ENCODE results near the gene HOXC4. TPM values are rescaled to one million over a fixed set of nuclear protein-coding genes. Genes with fewer than 3 reads are reported as not detected.

The HOXC4 gene
- total RNA-seq, 4 donors from 2014 or later, result 0.69 to 5.7 (median 2.7) TPM

DNA sequence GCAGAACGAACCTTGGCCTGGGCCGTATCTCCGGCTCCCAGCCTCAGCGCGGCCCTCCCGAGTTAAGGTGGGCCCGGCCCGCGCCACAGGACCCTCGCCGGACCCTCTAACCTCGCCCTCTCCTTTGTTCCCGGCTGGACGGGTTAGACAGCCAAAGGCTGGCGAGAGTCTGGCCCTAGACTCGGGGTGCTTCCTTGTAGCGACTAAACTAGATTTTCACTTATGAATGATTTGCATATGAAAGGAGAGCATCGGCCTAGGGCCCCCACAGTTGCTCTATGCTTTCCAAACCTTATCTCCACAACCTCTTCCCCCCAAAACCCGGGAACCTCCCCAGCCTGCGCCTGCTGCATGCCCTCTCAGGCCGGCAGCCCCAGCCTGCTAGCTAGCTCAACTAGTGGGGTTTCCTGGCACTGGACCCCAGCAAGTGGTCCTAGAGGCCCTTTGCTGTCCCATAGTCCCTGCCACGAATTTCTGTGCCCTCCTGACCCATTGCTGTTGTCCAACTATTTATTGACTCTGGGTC is 18.8 kb upstream of the HOXC4 start:
- Histone ChIP-seq H3K27me3 (peaks cover 56% of the 10 kb centered on the region), H3K27ac (peak overlapping the region in 2 of 4 donors; percentile 67 to 84)
- WGBS, 2 donors (ENCODE audit: low coverage in 1 of 2), result 77 to 96% methylated on average over 3 to 4 of the region's 22 CpGs

GRCh38 chr12:54035568-54036264 is 17.9 kb upstream of the HOXC4 start:
- H3K27ac ChIP-seq, result no peak overlapping the region
- no peak for TF ChIP-seq EP300 (IDR thresholded peaks at IDR 0.05)
- WGBS, 2 donors (ENCODE audit: low coverage in 1 of 2), result 50% methylated on average over 2 of the region's 6 CpGs; no CpG with 5 or more reads in 1 of the 2 donors

More for the DNA sequence above, 18.8 kb upstream of the HOXC4 start:
- Histone ChIP-seq H3K36me3 (no peaks in the 10 kb centered on the region), H3K4me1 (peaks cover 0 to 44% (median 10%) of the 10 kb centered on the region in 3 donors), H3K9me3 (peaks cover 0 to 4% (median 0%) of the 10 kb centered on the region in 3 donors), H3K4me3 (peak overlapping the region in 1 of 2 donors; percentile 56)
- ATAC-seq, result no peak
- TF ChIP-seq POLR2AphosphoS5 (IDR thresholded peaks at IDR 0.05) (no peak), EP300 (IDR thresholded peaks at IDR 0.05) (no peak), CTCF (IDR thresholded peaks at IDR 0.05) (no peak)

GRCh38 chr12:54036620-54037359 is 16.8 kb upstream of the HOXC4 start:
- peak; percentile 69 for TF ChIP-seq POLR2AphosphoS5 (IDR thresholded peaks at IDR 0.05)
- TF ChIP-seq EP300 (IDR thresholded peaks at IDR 0.05), result no peak
- no peak for TF ChIP-seq POLR2A (IDR thresholded peaks at IDR 0.05)
- TF ChIP-seq CTCF (IDR thresholded peaks at IDR 0.05), result peak in 1 of 4 experiments; percentile 20
- H3K9me3 ChIP-seq, result peaks cover 0 to 4% (median 0%) of the 10 kb centered on the region in 3 donors
- peaks cover 37% of the 10 kb centered on the region for H3K27me3 ChIP-seq
- H3K36me3 ChIP-seq, result no peaks in the 10 kb centered on the region
- peaks cover 0 to 44% (median 10%) of the 10 kb centered on the region in 3 donors for H3K4me1 ChIP-seq
- 74 to 82% methylated on average over 3 of the region's 14 CpGs for WGBS, 2 donors (ENCODE audit: low coverage in 1 of 2)
- peak; percentile 9 for ATAC-seq
- H3K27ac ChIP-seq, result no peak overlapping the region
- no peak overlapping the region for H3K4me3 ChIP-seq

More at GRCh38 chr12:54035568-54036264, 17.9 kb upstream of the HOXC4 start:
- peaks cover 0 to 44% (median 10%) of the 10 kb centered on the region in 3 donors for H3K4me1 ChIP-seq
- H3K9me3 ChIP-seq, result peaks cover 0 to 4% (median 0%) of the 10 kb centered on the region in 3 donors
- H3K4me3 ChIP-seq, result no peak overlapping the region
- peaks cover 47% of the 10 kb centered on the region for H3K27me3 ChIP-seq
- no peak for ATAC-seq
- H3K36me3 ChIP-seq, result no peaks in the 10 kb centered on the region

GRCh38 chr12:54037360-54038283 is 16.0 kb upstream of the HOXC4 start:
- Histone ChIP-seq H3K27me3 (peaks cover 28% of the 10 kb centered on the region), H3K9me3 (peaks cover 0 to under 1% (median 0%) of the 10 kb centered on the region in 3 donors), H3K4me3 (no peak overlapping the region), H3K4me1 (peaks cover 0 to 39% (median 10%) of the 10 kb centered on the region in 3 donors), H3K36me3 (no peaks in the 10 kb centered on the region), H3K27ac (peak overlapping the region in 2 of 4 donors; percentile 45 to 54)
- ATAC-seq, result no peak
- WGBS, 2 donors (ENCODE audit: low coverage in 1 of 2), result 67 to 82% methylated on average over 11 of the region's 14 CpGs
- TF ChIP-seq POLR2AphosphoS5 (IDR thresholded peaks at IDR 0.05) (no peak), CTCF (IDR thresholded peaks at IDR 0.05) (no peak)
